HT-29 (cell line): ENCODE measurements around the gene STARD5. TPM values are rescaled to one million over a fixed set of nuclear protein-coding genes. Genes with fewer than 3 reads are reported as not detected.

Experiments used
- DNase-seq: peaks from one replicate; pipeline ENCODE4 v3.0.0-alpha.2; 2015; ENCODE audit warnings: low spot score
- total RNA-seq: library from RNA; depleted of rRNA; stranded (reverse); fragments of >200 nt; shearing (Covaris generic); gene quantifications from 2 replicates; pipeline ENCODE4 v1.2.3, GENCODE V29; 2014

STARD5 gene
- total RNA-seq, 1 experiment from 2014 or later, result 1.3 TPM

DNA sequence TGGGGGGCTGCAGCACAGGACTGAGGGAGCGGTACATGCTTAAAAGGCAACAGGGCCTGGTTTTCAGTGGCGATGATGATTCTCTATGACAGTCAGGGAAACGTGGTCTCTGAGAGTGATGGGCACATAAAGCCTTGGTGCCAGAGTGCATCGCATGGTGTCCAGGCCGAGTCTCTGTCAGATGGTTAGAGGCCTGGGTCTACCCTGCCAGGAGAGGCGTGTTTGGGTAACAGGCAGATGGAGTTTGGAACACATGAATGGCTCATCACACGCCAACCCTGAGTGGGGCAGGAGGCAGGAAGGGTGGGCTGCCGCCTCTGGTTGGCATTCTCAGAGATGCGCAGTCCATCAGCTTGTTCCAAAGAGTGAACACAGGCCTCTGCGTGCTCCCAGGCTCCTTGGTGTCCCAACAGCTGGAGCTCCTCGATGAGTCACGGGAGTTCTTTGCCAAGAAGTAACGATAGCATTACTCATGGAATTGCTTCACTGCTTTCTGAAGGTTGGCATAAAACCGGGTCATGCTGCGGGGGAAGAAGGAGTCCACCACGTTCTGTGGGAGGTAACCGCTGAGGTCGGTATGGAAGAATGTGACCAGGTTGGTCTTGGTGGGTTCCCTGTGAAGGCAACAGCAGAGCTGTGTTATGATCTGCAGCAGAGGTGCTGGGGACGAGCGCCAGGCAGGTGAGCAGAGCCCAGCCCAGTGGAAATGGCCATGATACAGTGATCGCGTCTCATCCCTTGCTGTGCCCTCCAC is 11.0 kb downstream of the STARD5 start:
- DNase-seq, result peak; percentile 43

DNA sequence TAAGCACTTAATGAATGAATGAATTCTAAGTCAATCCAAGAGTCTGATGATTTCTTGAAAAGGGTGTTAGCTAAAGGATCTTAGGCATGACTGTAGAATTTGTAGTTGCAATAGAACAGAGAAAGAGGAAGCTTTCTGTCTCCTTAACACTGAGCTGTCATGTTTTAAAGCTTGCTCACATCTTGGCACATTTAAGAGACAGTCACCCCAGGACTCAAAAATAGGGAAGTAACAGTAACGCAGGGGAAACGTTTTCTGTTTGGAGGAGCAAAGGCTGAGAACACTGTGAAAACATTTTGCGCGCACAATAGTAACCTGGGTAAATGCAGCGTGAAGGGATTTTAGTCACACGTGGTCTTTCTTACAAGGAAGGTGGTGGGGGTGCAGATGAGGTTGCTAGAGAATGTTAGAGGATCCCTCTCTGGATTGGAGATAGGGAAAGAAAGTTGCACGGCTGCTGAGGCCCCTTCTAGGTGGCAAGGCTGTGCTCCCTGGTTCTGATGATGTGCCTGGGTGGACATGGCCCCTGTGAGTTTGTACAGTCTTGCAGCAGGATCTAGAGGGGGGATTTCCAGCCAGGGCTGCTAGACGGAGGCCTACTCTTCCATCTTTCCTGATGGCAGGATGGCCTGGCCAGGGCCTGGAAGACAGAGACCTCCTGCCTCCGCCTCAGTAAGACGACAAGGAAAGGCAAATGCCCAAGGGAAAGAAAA is 12.0 kb downstream of the STARD5 start:
- no peak for DNase-seq

DNA sequence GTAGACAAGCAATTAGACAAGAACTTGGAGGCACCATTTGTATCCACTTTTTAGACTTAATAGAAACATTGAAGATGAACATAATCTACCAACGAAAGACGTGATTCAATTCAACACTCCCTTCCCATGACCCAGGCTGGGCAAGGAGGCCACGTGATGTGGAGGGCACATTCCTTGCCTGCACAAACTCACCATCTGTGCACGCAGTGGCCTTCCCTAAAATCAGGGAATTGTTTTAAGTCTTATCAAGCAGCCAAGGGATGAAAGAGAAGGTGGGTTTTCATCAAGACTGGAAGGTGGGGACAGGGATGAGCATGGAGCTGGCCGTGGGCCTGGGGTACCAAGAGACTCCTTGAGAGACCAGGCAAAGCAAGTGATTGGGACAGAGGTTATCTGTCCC is 13.5 kb downstream of the STARD5 start:
- DNase-seq, result no peak

DNA sequence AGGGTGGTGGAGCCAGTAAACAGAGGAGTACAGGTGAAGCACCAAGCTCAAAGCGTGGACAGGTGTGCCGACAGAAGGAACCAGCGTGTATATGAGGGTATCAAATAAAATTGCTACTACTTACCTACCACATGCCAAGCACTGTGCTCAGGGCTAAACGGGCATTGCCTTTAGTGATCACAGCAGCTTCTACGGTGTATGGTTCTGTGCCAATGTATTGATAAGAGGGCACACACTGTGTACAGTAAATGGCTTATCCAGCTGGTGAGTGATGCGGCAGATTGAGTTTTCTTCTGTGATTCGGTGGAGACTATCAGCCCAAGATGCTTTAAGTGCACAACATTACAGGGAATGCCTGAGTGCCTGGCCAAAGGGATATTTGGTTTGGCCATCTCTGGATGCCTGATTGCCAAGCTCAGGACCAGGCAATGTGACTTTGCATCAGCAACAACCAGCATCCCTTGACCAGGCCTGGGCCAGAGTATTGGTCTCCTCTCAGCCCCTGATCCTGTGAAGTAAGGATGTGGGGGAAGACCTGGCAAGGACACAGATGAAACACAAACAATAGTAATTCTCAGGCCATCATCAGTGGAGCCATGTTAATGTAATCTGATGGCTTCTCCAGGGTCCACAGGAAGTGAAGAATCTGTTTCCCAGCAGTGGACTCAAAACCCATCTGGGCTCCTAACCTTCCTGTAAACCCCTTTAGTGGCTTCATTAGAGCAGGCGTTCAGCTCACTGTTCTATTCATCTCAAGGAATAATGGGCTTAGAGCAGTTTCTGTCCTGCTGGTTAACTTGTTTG is 14.1 kb downstream of the STARD5 start:
- no peak for DNase-seq

DNA sequence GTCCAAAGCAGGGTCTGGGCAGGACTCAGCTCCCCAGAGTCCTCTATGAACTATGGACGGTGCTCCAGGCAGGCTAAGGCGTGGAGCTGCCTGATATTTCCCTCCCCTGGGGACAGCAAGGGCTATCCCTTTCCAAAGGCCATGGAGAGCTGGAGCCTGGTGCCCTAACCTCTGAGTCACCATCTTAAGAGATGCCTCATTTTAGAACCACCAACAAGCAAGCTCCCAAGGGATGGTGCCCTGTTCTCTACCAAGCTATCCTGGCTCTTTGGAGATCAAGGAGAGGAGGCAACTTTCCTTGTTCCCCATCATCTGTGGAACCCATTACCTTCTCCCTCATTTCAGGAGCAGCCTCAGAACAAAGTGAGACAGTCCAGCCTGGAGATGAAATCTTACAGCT is 15.7 kb downstream of the STARD5 start:
- no peak for DNase-seq

DNA sequence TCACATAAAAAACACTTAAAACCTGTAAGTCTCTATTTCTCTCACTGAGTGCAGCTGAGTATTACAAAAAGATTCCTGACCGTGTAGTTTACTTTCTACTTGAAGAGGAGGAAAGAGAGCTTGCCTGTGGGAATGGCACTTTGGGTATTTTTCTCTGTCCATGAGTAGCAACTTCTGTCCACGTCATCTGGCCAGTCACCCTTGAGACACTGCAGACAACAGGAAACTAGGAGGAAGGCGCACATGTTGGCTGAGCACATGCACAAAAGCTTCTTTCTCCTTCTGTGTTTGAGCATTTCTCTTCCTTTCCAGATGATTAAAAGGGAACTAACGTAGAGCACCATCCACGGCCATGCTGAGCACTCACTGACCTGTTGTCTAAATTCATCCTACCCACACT is 19.7 kb downstream of the STARD5 start:
- no peak for DNase-seq

DNA sequence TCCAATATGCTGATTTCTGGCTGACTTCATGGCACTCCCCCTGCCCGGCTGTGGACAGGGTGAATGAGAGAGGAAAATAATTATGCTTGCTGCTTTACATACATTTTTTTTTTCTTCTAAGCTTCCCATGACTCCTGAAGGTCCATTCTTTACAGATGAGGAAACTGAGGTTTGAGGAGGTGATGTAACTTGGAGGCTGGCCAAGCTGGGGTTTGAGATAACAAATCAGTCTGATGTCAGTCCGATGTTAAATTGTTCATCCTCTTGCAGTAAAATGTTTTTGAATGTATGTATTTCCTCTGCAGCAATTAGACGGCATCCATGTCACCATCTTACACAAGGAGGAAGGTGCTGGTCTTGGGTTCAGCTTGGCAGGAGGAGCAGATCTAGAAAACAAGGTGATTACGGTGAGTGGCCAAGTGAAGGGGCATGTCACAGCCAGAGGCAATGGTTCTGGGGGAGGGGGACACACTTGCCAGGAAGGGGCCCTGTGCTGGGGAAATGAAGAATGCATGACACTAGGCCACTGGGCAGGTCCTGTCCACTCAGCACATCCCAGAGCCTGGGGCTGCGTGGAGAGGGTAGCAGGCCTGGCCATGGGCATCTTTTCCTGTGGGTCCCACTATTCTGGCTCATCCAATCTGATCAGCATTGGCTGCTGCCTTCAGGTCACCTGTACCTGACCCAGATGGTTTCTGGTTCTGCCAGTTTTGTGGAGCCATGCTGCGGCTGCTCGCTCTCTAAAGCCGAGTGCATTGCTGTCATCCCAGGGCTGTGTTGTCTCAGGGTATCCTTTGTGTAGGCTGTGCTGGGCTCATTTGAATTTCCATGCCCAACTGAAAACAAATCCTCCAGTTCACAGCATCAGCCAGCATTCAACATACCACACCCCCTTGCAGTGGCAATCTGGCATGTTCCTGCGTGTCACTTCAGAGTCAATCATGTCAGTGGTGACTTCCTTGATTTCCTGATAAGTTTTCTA is 20.4 kb downstream of the STARD5 start:
- no peak for DNase-seq

DNA sequence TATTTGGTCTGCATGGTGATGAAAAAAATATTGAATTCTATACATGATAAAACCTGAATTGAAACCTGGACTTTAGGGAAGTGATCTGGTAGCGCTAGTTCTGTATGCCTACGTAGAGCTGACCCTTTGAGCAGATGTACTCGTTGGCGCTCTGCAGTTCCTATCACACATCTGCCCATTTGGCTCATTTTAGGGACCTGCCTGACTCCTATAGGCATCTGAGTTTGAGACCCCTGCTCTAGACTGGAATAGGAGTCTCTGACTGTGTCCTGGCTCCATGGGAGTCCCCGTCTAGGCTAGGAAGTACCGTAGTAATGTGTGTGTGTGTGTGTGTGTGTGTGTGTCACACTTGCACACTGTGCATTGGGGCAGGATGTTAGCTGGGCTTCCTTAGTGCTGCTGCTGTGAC is 21.2 kb downstream of the STARD5 start:
- no peak for DNase-seq

DNA sequence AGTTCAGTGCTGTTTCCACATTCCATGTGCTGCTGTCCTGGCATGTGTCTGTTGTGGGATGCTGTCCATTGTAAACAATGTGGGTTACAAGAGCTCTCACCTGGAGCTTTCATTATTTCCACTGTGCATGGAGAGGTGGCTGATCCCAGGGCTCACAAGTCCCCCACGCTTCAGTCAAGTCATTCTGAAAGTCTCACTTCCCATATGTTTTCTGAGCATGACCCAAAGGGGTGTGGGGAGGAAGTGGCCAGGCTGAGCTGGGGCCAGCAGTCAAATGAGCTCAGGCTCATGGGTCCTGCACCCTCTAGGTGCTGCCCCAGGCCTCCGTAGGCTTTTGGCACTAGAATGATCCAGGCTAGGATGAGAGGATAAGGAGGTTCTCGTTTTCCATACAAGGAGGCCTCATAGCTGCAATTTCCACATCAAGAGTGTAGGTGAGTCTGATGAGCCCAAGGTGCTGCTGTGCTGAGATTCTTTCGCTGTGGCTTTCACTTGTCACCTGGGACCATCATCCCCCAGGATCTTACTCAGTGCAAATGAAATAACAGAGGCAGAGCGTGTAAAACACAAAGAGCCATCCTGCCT is 22.0 kb downstream of the STARD5 start:
- no peak for DNase-seq

DNA sequence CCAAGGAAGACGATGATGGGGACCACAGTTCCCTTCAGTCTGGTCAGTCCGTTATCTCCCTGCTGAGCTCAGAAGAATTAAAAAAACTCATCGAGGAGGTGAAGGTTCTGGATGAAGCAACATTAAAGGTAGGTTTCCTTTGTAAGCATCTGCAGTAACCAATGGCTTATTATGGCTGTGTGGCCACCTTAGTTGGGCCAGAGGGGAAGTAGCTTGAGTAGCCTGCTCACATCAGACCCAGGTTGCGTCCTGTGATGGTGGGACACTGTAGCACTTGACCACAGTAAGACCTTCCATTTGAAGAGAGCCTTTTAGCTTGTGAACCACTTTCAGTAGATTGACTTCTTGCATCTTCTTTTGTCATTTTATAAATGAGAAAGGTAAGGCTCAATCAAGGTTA is 22.6 kb downstream of the STARD5 start:
- no peak for DNase-seq

DNA sequence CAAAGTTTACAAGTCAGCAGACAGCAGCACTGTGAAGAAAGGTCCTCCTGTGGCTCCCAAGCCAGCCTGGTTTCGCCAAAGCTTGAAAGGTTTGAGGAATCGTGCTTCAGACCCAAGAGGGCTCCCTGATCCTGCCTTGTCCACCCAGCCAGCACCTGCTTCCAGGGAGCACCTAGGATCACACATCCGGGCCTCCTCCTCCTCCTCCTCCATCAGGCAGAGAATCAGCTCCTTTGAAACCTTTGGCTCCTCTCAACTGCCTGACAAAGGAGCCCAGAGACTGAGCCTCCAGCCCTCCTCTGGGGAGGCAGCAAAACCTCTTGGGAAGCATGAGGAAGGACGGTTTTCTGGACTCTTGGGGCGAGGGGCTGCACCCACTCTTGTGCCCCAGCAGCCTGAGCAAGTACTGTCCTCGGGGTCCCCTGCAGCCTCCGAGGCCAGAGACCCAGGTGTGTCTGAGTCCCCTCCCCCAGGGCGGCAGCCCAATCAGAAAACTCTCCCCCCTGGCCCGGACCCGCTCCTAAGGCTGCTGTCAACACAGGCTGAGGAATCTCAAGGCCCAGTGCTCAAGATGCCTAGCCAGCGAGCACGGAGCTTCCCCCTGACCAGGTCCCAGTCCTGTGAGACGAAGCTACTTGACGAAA is 24.2 kb downstream of the STARD5 start:
- no peak for DNase-seq

DNA sequence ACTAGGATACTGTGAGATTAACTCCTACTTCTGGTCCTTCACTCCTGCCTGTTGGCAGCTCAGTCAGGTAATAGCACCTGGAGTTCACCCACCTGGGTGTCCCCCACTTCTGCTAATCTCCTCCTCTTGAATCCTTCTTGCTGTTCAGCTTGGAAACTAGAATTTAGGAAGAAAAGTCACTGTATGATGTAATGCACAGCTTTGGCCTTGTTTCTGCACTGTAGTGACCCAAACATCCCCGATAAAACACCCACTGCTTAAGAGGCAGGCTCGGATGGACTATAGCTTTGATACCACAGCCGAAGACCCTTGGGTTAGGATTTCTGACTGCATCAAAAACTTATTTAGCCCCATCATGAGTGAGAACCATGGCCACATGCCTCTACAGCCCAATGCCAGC is 24.8 kb downstream of the STARD5 start:
- DNase-seq, result no peak

DNA sequence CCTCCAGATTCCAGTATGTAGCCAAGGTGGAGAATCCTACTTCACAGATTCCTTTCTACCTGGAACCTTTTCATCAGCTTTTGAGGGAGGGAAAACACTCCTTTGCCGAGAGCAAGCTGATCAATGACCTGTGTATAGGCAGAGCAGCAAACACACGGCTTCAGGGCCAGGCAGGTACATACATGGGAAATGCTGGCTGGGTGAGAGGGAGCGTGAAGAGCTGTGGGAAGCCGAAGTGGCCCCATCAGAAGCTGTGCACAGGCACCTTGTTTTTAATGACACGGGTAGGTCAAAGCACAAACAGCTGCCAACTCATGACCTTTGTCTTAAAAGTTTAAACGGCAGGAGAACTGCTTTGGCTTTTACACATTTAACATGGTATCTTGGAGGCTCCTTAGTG is 25.3 kb downstream of the STARD5 start:
- no peak for DNase-seq

DNA sequence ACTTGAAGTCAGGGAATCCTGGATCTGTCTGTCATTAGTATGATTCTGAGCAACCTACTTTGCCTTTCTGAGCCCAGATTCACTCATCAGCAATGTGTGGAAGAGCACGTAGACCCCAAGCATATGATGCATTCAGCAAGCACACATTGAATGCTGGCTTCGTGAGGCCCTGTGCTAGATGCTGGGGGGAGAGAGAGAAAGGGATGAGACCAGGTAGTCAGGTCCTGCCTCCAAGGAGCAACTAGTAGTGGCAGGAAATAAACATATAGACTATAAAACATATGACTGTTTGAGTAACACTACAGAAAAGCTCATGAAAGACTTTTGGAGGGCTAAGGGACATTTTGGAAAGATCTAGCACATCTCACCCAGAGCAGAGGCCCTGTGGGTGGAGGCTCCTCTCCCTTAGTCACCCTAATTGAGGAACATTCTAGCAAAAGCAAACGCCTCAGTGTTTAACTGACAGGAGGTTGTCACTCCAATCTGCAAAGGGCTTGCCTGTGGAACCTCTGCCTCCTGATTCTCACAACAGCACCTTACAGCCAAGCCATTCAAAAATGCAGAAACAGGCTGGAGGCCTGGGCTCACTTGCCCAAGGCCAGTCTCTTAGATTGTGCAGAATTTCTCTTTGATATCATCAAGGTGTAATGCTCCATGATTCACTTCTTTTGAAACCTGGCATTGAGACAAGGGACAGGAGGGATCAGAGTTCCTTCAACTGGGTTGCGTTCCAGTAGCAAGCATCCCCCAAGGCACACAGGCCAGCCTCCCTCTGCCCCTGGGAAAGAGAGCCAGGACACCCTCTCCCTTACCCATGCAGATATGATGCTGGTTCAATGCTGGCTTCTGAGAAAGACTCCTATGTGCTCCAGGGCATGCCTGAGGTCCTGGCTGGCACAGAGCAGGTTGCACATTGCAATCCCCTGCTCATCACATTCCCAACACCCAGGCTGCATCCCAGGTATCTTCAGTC is 26.1 kb downstream of the STARD5 start:
- DNase-seq, result no peak

DNA sequence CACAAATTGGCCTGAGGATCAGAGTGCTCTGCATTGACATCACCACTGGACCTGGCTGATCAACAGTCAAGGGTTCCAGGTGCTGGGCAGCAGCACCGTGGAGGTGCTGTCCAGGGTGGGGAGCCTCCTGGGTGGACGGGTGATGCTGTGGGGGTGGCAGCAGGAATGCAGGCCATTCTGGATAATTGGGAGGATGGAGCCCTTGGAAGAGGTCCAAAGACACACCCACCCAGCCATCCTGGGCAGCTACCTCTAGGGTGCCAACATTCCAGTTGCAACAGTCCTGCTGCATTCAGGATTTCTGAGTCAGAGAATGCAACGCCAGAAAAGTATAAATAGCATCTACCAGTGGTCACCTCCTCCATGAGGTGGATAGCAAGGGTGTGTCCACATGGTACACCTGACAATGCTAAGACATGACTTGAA is 26.8 kb downstream of the STARD5 start:
- DNase-seq, result no peak

DNA sequence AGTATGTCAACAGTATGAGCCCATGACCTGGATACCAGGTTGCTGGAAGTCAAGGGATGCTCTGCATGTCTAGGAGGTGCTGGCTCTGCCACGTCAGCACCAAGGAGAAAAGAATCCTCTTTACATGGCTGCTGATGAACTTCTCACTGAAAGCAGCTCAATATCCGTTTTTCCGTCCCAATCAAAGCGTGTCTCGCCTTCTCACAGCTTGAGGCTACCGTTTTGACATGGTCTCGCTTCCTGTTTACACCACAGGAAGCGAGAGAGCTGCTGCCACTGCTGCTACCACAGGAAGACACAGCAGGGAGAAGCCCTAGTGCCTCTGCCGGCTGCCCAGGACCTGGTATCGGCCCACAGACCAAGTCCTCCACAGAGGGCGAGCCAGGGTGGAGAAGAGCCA is 27.3 kb downstream of the STARD5 start:
- no peak for DNase-seq

DNA sequence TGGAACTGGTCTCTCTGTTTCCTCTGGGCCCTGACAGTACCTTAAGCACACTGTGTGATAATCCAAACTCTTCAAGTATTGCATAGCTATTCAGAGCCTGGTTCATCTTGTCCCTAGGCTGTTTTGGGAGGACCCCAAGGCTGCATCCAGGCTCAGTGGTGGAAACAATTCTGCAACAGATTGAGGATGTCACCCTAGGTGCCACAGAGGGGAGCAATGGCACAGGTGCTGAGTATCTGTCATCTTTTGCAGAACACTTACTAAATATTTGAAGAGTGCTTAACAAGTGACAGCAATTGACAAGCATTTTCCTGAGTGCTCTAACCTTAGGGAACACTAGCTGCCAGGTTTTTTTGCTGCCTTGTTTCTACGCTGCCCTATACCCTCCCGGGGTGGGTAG is 27.8 kb downstream of the STARD5 start:
- no peak for DNase-seq

DNA sequence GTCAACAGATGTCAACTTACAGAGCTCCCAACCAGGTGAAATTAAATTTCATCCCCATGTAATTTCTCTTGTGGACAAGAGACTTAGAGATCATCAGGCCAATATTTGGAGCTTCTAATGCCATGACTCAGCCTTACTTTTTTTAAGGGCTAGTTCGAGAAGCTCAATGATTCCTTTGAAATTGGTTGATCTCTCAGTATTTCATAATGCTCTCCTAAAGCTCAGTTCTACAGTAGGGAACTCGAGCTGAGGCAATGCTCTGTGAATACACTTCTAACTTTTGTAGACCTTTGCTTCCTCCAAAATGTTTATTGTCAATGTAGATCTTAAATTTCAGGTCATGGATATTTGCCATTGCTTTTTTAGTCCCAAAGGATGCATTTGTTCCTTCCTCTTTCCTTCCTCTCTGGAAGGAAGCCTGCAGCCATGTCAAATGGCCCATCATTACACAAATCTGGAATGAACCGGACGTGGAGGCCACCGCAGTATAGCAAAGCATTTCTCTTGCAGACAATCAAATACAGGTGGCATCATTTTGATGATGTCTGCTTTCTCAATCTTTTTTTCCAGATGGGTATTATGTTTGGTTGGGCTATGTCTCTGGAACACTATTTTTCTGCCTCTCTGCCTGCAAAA is 28.3 kb downstream of the STARD5 start:
- no peak for DNase-seq

DNA sequence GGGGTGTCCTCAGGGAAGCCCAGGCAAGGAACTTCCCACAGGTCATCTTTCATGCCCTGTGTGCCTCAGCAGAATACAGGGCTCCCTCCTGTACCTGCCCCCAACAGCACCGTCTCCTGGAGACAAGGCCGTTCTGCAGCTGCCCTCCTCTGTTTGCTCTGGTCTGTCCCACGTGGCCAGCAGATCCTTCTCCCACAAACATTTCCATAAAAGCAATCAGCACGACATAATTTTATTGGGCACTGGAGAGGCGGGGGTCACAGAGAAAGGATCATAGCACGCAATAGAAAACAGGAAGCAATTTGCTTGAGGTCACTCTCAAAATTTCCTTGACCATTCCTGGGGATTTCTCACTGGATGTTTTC is 29.4 kb downstream of the STARD5 start:
- DNase-seq, result peak; percentile 25
